ENCODE data around the gene LRIG1.

The LRIG1 gene

GRCh38 chr3:66401157-66401550 lies 99.7 kb downstream of the LRIG1 start:
- Histone ChIP-seq H3K79me2 (ENCODE audit: control insufficient read depth, insufficient read depth, low read length, unreplicated experiment) (no peaks in the 10 kb centered on the region), H3K4me1 (ENCODE audit: control insufficient read depth, insufficient read depth, low read length, unreplicated experiment) (peaks cover 5% of the 10 kb centered on the region), H3K27ac (ENCODE audit: low read depth, low read length) (no peak overlapping the region), H2AFZ (ENCODE audit: low read length, unreplicated experiment) (no peak overlapping the region), H3K36me3 (ENCODE audit: insufficient read depth, low read length) (no peaks in the 10 kb centered on the region), H3K27me3 (ENCODE audit: insufficient read depth, low read length) (no peaks in the 10 kb centered on the region), H3K4me3 (ENCODE audit: low read depth, low read length) (no peak overlapping the region)

- H2AFZ ChIP-seq (ENCODE audit: low read length, unreplicated experiment) = no peak overlapping the region
- H3K79me2 ChIP-seq (ENCODE audit: control insufficient read depth, insufficient read depth, low read length, unreplicated experiment) = no peaks in the 10 kb centered on the region
- no peak overlapping the region for H3K27ac ChIP-seq (ENCODE audit: low read depth, low read length)
- H3K4me3 ChIP-seq (ENCODE audit: low read depth, low read length) = no peak overlapping the region
- H3K27me3 ChIP-seq (ENCODE audit: insufficient read depth, low read length) = no peaks in the 10 kb centered on the region
- H3K36me3 ChIP-seq (ENCODE audit: insufficient read depth, low read length) = no peaks in the 10 kb centered on the region
- no peaks in the 10 kb centered on the region for H3K4me1 ChIP-seq (ENCODE audit: control insufficient read depth, insufficient read depth, low read length, unreplicated experiment)
These were observed 100.2 kb downstream of the LRIG1 start for GRCh38 chr3:66400411-66401156.

- no peaks in the 10 kb centered on the region for H3K36me3 ChIP-seq (ENCODE audit: insufficient read depth, low read length)
- H3K27me3 ChIP-seq (ENCODE audit: insufficient read depth, low read length) = no peaks in the 10 kb centered on the region
- no peak overlapping the region for H3K4me3 ChIP-seq (ENCODE audit: low read depth, low read length)
- no peak overlapping the region for H3K27ac ChIP-seq (ENCODE audit: low read depth, low read length)
- H3K4me1 ChIP-seq (ENCODE audit: control insufficient read depth, insufficient read depth, low read length, unreplicated experiment) = peaks cover 1% of the 10 kb centered on the region
- no peak overlapping the region for H2AFZ ChIP-seq (ENCODE audit: low read length, unreplicated experiment)
- no peaks in the 10 kb centered on the region for H3K79me2 ChIP-seq (ENCODE audit: control insufficient read depth, insufficient read depth, low read length, unreplicated experiment)
These were observed 101.1 kb downstream of the LRIG1 start for GRCh38 chr3:66399529-66400232.

DNA sequence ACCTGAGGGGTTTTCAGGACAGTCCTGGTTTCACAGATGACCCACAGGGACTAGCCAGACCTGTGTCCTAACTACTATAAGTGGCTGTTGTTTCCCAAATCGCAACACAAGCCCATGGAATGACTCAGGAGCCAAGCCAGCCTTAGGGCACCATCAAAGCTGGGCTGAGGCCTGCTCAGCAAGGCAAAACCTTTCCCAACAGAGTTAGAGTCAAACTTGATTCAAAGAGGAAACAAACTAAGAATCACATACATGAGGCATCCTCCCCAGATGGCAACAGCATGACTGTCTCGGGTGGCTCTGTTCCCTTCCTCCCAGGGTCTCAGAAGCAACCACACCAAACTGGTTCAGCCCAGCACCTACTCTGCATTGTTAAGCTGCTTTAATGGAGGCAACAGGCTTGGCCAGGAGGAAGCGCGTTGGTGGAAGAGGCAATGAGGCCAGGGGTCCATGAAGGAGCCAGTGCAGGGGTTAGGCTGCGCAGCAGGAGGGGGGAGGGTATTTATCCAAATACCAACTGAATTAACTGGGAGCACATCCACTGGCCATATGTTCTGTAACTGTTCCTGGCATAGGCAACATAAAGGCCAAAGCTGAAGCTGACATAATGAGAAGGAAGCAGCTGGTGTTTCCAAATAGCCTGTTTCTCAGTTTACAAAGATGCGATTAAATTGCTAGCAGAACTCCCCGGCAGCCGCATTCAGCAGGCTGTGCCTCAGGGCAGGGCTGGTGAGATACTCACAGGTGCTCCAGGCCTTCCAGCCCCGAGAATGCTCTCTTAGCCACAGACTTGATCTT lies 102.4 kb downstream of the LRIG1 start:
- Histone ChIP-seq H3K36me3 (ENCODE audit: insufficient read depth, low read length) (no peaks in the 10 kb centered on the region), H3K4me1 (ENCODE audit: control insufficient read depth, insufficient read depth, low read length, unreplicated experiment) (peaks cover 14% of the 10 kb centered on the region), H3K4me3 (ENCODE audit: low read depth, low read length) (no peak overlapping the region), H2AFZ (ENCODE audit: low read length, unreplicated experiment) (no peak overlapping the region), H3K79me2 (ENCODE audit: control insufficient read depth, insufficient read depth, low read length, unreplicated experiment) (no peaks in the 10 kb centered on the region), H3K27ac (ENCODE audit: low read depth, low read length) (no peak overlapping the region), H3K27me3 (ENCODE audit: insufficient read depth, low read length) (no peaks in the 10 kb centered on the region)

DNA sequence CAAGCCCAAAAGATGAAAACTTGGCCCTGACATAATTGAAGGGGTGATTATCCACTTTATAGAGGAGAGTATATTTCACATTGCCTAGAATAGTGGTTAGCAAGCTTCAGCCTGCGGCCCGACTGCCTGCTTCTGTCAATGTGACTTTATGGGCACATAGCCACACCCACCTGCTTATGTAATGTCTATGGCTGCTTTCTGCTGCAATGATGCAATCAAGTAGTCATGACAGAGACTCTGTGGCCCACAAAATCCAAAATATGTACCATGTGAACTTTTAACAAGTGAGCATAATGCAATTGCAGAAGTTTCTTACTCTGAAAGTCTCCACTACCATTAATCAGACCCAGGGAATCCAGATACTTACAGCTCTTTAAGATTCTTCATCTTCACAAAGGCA lies 103.1 kb downstream of the LRIG1 start:
- H2AFZ ChIP-seq (ENCODE audit: low read length, unreplicated experiment) = no peak overlapping the region
- H3K36me3 ChIP-seq (ENCODE audit: insufficient read depth, low read length) = no peaks in the 10 kb centered on the region
- no peak overlapping the region for H3K4me3 ChIP-seq (ENCODE audit: low read depth, low read length)
- H3K27me3 ChIP-seq (ENCODE audit: insufficient read depth, low read length) = no peaks in the 10 kb centered on the region
- H3K4me1 ChIP-seq (ENCODE audit: control insufficient read depth, insufficient read depth, low read length, unreplicated experiment) = peaks cover 21% of the 10 kb centered on the region
- H3K79me2 ChIP-seq (ENCODE audit: control insufficient read depth, insufficient read depth, low read length, unreplicated experiment) = no peaks in the 10 kb centered on the region
- no peak overlapping the region for H3K27ac ChIP-seq (ENCODE audit: low read depth, low read length)

GRCh38 chr3:66396888-66397287 lies 103.9 kb downstream of the LRIG1 start:
- Histone ChIP-seq H3K4me1 (ENCODE audit: control insufficient read depth, insufficient read depth, low read length, unreplicated experiment) (peaks cover 21% of the 10 kb centered on the region), H3K27me3 (ENCODE audit: insufficient read depth, low read length) (no peaks in the 10 kb centered on the region), H3K79me2 (ENCODE audit: control insufficient read depth, insufficient read depth, low read length, unreplicated experiment) (no peaks in the 10 kb centered on the region), H3K27ac (ENCODE audit: low read depth, low read length) (no peak overlapping the region), H3K36me3 (ENCODE audit: insufficient read depth, low read length) (no peaks in the 10 kb centered on the region), H3K4me3 (ENCODE audit: low read depth, low read length) (no peak overlapping the region), H2AFZ (ENCODE audit: low read length, unreplicated experiment) (no peak overlapping the region)

- no peaks in the 10 kb centered on the region for H3K36me3 ChIP-seq (ENCODE audit: insufficient read depth, low read length)
- H3K27me3 ChIP-seq (ENCODE audit: insufficient read depth, low read length) = no peaks in the 10 kb centered on the region
- H3K27ac ChIP-seq (ENCODE audit: low read depth, low read length) = no peak overlapping the region
- no peaks in the 10 kb centered on the region for H3K79me2 ChIP-seq (ENCODE audit: control insufficient read depth, insufficient read depth, low read length, unreplicated experiment)
- no peak overlapping the region for H2AFZ ChIP-seq (ENCODE audit: low read length, unreplicated experiment)
- no peak overlapping the region for H3K4me3 ChIP-seq (ENCODE audit: low read depth, low read length)
- H3K4me1 ChIP-seq (ENCODE audit: control insufficient read depth, insufficient read depth, low read length, unreplicated experiment) = peaks cover 21% of the 10 kb centered on the region
These were observed 104.6 kb downstream of the LRIG1 start for GRCh38 chr3:66396161-66396760.

- H3K36me3 ChIP-seq (ENCODE audit: insufficient read depth, low read length) = no peaks in the 10 kb centered on the region
- no peak overlapping the region for H3K27ac ChIP-seq (ENCODE audit: low read depth, low read length)
- H3K4me3 ChIP-seq (ENCODE audit: low read depth, low read length) = no peak overlapping the region
- H3K4me1 ChIP-seq (ENCODE audit: control insufficient read depth, insufficient read depth, low read length, unreplicated experiment) = peaks cover 21% of the 10 kb centered on the region
- no peaks in the 10 kb centered on the region for H3K27me3 ChIP-seq (ENCODE audit: insufficient read depth, low read length)
- H3K79me2 ChIP-seq (ENCODE audit: control insufficient read depth, insufficient read depth, low read length, unreplicated experiment) = no peaks in the 10 kb centered on the region
- H2AFZ ChIP-seq (ENCODE audit: low read length, unreplicated experiment) = no peak overlapping the region
These were observed 105.2 kb downstream of the LRIG1 start for GRCh38 chr3:66395635-66396034.

- no peaks in the 10 kb centered on the region for H3K27me3 ChIP-seq (ENCODE audit: insufficient read depth, low read length)
- H3K27ac ChIP-seq (ENCODE audit: low read depth, low read length) = peak overlapping the region; percentile 28; the same call in 1 of the 2 replicates
- 0 out of 2 replicates have a peak overlapping the region, but pooled peaks have one; percentile 40 for H3K4me3 ChIP-seq (ENCODE audit: low read depth, low read length)
- peak overlapping the region; percentile 33 for H2AFZ ChIP-seq (ENCODE audit: low read length, unreplicated experiment)
- no peaks in the 10 kb centered on the region for H3K36me3 ChIP-seq (ENCODE audit: insufficient read depth, low read length)
- peaks cover 21% of the 10 kb centered on the region for H3K4me1 ChIP-seq (ENCODE audit: control insufficient read depth, insufficient read depth, low read length, unreplicated experiment)
- no peaks in the 10 kb centered on the region for H3K79me2 ChIP-seq (ENCODE audit: control insufficient read depth, insufficient read depth, low read length, unreplicated experiment)
These were observed 106.0 kb downstream of the LRIG1 start for GRCh38 chr3:66394753-66395249.

Data from ACC112 (cell line).